ENCODE data around the gene SAMMSON.

GRCh38 chr3:70061096-70061495, 61.6 kb downstream of the SAMMSON start:
- no peak for TF ChIP-seq POLR2AphosphoS5 (IDR thresholded peaks at IDR 0.05)
- no peak for TF ChIP-seq CTCF (IDR thresholded peaks at IDR 0.05)
